ENCODE measurements around the gene TOM1.

DNA sequence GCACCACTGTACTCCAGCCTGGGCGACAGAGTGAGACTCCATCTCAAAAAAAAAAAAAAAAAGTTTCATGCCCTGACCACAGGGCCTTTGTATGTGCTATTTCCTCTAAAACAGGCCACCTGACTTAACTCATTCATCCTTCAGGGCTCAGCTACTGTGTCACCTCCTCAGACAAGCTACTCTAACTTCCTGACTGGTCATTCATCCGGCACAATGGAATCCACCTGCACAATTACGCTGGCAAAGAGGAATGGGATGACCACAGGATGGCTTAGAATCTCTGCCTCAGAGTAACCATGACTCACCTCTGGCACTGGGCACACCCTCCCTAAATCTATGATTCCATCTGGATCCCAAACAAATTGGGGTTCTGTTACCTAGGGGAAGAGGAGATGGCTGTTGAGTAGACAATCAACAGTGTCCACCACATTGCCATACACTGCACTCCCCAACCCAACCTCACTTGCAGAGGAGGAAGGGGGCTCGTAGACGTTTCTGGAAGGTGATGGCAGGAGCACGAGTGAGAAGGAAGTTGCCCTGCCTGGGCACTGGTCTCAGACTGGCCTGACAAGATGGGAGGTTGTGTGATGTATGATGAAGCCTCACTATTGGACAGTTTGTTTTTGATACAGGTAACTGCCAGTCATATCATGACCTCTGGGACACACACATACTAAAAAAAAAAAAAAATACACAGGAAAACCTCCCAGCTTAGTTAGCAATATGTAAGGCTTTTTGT is 58.4 kb downstream of the TOM1 start:
- TF ChIP-seq, protein P1, sequence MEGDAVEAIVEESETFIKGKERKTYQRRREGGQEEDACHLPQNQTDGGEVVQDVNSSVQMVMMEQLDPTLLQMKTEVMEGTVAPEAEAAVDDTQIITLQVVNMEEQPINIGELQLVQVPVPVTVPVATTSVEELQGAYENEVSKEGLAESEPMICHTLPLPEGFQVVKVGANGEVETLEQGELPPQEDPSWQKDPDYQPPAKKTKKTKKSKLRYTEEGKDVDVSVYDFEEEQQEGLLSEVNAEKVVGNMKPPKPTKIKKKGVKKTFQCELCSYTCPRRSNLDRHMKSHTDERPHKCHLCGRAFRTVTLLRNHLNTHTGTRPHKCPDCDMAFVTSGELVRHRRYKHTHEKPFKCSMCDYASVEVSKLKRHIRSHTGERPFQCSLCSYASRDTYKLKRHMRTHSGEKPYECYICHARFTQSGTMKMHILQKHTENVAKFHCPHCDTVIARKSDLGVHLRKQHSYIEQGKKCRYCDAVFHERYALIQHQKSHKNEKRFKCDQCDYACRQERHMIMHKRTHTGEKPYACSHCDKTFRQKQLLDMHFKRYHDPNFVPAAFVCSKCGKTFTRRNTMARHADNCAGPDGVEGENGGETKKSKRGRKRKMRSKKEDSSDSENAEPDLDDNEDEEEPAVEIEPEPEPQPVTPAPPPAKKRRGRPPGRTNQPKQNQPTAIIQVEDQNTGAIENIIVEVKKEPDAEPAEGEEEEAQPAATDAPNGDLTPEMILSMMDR (IDR thresholded peaks at IDR 0.05): no peak
- no peak for TF ChIP-seq ZFX (IDR thresholded peaks at IDR 0.05; ENCODE audit: borderline replicate concordance)

All from 22Rv1 (cell line).